Spleen (tissue), 7 donors: Measurements from ENCODE around the gene TRIOBP.

Source experiments
- CTCF ChIP-seq, 11 experiments: fragments of 200-600 bp in 7 of 11; fragments of 450-650 bp in 4 of 11; sonication (generic) in 4 of 11; IDR thresholded peaks in 8 of 11; conservative IDR thresholded peaks in 3 of 11; 1 replicate in 7 of 11; 2 replicates in 4 of 11; pipeline versions ENCODE4 v1.4.0 to v1.8.0; 2016 to 2021; ENCODE audit warnings: antibody characterized with exemption in 11 of 11, inconsistent platforms in 4 of 11, mild to moderate bottlenecking in 1 of 11
- POLR2A ChIP-seq, 3 donors: fragments of 450-650 bp; IDR thresholded peaks; one replicate each; pipeline ENCODE4 v1.5.1; 2017; ENCODE audit warnings: antibody characterized with exemption in 3 of 3, mild to moderate bottlenecking in 1 of 3
- POLR2AphosphoS5 ChIP-seq, 3 donors: sonication (generic); formaldehyde crosslinking; IDR thresholded peaks; one replicate each; pipeline ENCODE4 v1.5.1; 2017; ENCODE audit warnings: antibody characterized with exemption in 3 of 3
- donor health status: DM: no; HTN: no; CAD: no; lungs with moderate emphysema.
- donor health status: DM: no; HTN: no; CAD: no.
- donor health status: DM: no; HTN: no; CAD: no.

- TF ChIP-seq POLR2A (IDR thresholded peaks at IDR 0.05): no peak
- no peak for TF ChIP-seq POLR2AphosphoS5 (IDR thresholded peaks at IDR 0.05)
- TF ChIP-seq CTCF (IDR thresholded peaks at IDR 0.05 in 8 of 11, conservative IDR thresholded peaks at IDR 0.05 in 3 of 11): no peak
These were observed 17.8 kb downstream of the TRIOBP start for GRCh38 chr22:37714634-37715033.
